Breast epithelium (tissue), 3 donors: ENCODE results near the gene HDAC4.

Source experiments
- CTCF ChIP-seq, 3 donors: fragments of 450-650 bp; IDR thresholded peaks; one replicate each; pipeline ENCODE4 v1.5.1; 2016 to 2017; ENCODE audit warnings: antibody characterized with exemption in 3 of 3, mild to moderate bottlenecking in 3 of 3, moderate library complexity in 3 of 3
- POLR2AphosphoS5 ChIP-seq, 3 donors: sonication (generic); formaldehyde crosslinking; IDR thresholded peaks; one replicate each; pipeline ENCODE4 v1.6.1; 2017; ENCODE audit warnings: antibody characterized with exemption in 3 of 3

GRCh38 chr2:239238381-239238780 lies 162.4 kb downstream of the HDAC4 start:
- TF ChIP-seq CTCF (IDR thresholded peaks at IDR 0.05) (no peak), POLR2AphosphoS5 (IDR thresholded peaks at IDR 0.05) (no peak)
